Measurements from ENCODE around the gene RTF2. TPM values are rescaled to one million over a fixed set of nuclear protein-coding genes. Genes with fewer than 3 reads are reported as not detected.

Gene RTF2
- total and polyA plus RNA-seq, 4 donors = 63.8 to 103 (median 85.2) TPM

DNA sequence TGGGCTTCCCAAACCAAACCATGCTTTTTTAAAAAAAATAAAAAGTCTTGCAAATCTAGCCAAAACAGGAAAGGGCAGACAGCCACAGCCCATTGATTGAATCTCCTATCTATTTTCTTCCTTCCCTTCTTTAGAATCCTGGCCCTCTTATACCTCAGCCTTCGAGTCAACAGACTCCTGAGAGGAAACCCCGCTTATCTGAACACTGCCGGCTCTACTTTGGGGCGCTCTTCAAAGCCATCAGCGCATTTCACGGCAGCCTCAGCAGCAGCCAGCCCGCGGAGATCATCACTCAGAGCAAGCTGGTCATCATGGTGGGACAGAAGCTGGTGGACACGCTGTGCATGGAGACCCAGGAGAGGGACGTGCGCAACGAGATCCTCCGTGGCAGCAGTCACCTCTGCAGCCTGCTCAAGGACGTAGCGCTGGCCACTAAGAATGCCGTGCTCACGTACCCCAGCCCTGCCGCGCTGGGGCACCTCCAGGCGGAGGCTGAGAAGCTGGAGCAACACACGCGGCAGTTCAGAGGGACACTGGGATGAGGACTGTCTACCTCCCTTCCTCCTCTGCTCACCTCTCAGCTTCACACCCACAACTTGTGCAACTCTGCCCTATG lies 10.1 kb upstream of the RTF2 start:
- Histone ChIP-seq H3K27ac (ENCODE audit: low read depth in 1 of 2, low read length in 1 of 2) (no peak overlapping the region), H3K27me3 (ENCODE audit: control insufficient read depth in 3 of 3, insufficient read depth in 3 of 3, low read length in 2 of 3) (no peaks in the 10 kb centered on the region), H3K9ac (ENCODE audit: insufficient read depth in 1 of 2, low read length in 2 of 2) (no peak overlapping the region), H3K36me3 (ENCODE audit: control insufficient read depth in 4 of 4, insufficient read depth in 4 of 4, low read length in 4 of 4) (peaks cover 0 to 45% (median 6%) of the 10 kb centered on the region in 4 donors), H3K4me3 (no peak overlapping the region), H3K9me3 (ENCODE audit: control insufficient read depth in 4 of 4, insufficient read depth in 3 of 4, low read length in 3 of 4) (no peaks in the 10 kb centered on the region), H3K4me1 (ENCODE audit: control insufficient read depth in 5 of 5, insufficient read depth in 5 of 5, low read length in 5 of 5) (no peaks in the 10 kb centered on the region)
- TF ChIP-seq, protein P1, sequence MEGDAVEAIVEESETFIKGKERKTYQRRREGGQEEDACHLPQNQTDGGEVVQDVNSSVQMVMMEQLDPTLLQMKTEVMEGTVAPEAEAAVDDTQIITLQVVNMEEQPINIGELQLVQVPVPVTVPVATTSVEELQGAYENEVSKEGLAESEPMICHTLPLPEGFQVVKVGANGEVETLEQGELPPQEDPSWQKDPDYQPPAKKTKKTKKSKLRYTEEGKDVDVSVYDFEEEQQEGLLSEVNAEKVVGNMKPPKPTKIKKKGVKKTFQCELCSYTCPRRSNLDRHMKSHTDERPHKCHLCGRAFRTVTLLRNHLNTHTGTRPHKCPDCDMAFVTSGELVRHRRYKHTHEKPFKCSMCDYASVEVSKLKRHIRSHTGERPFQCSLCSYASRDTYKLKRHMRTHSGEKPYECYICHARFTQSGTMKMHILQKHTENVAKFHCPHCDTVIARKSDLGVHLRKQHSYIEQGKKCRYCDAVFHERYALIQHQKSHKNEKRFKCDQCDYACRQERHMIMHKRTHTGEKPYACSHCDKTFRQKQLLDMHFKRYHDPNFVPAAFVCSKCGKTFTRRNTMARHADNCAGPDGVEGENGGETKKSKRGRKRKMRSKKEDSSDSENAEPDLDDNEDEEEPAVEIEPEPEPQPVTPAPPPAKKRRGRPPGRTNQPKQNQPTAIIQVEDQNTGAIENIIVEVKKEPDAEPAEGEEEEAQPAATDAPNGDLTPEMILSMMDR (IDR thresholded peaks at IDR 0.05; ENCODE audit: control extremely low read depth, extremely low read depth) = no peak
- no peak for ATAC-seq (ENCODE audit: insufficient read depth, low FRiP score)
- DNase-seq = no peak
- 74 to 91% methylated on average over 22 of the region's 22 CpGs for WGBS, 2 donors

DNA sequence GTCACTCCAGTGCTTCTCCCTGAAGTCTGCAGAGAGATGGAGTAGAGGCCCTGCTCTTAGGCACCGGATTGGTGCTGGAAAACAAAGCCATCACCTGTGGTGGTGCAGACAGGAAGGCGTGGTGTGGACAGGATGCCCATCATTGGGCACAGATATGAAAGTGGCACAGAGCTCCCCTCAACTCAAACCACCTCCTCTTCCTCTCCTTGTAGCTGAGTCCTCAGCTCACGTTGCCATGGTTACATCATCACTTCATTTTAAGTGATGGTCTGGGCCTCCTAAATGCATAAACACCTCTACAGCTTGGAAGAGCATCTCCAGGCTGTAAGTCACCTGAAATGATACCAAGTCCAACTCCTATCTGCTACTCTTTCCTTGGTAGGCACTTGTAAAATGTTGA lies 8.0 kb upstream of the RTF2 start:
- Histone ChIP-seq H3K9me3 (ENCODE audit: control insufficient read depth in 4 of 4, insufficient read depth in 3 of 4, low read length in 3 of 4) (no peaks in the 10 kb centered on the region), H3K36me3 (ENCODE audit: control insufficient read depth in 4 of 4, insufficient read depth in 4 of 4, low read length in 4 of 4) (peaks cover 0 to 34% (median 6%) of the 10 kb centered on the region in 4 donors), H3K4me3 (no peak overlapping the region), H3K4me1 (ENCODE audit: control insufficient read depth in 5 of 5, insufficient read depth in 5 of 5, low read length in 5 of 5) (no peaks in the 10 kb centered on the region), H3K9ac (ENCODE audit: insufficient read depth in 1 of 2, low read length in 2 of 2) (no peak overlapping the region), H3K27me3 (ENCODE audit: control insufficient read depth in 3 of 3, insufficient read depth in 3 of 3, low read length in 2 of 3) (no peaks in the 10 kb centered on the region), H3K27ac (ENCODE audit: low read depth in 1 of 2, low read length in 1 of 2) (no peak overlapping the region)
- ATAC-seq (ENCODE audit: insufficient read depth, low FRiP score) (no peak), DNase-seq (no peak)
- TF ChIP-seq, protein P1 (IDR thresholded peaks at IDR 0.05; ENCODE audit: control extremely low read depth, extremely low read depth) = no peak
- WGBS, 2 donors = 38 to 55% methylated on average over 3 of the region's 3 CpGs

DNA sequence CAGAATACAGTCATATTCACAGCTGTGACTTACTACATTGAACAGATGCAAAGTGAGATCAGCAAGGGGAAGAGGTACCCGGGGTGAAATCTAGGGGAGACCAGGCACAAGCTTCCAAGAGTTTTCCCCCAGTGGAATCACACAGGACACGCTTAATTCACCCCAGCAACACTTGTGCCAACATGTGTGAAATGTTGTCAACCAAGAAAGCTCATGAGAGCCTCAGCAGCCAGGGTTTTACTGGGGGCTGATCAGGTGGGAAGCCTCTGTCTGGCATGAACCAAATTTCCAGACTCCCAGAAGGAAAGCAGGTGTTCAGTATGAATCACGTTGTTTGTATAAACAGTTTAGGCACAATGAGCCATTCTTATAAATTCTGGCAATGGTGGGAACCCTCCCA lies 6.9 kb upstream of the RTF2 start:
- ATAC-seq (ENCODE audit: insufficient read depth, low FRiP score) (no peak), DNase-seq (no peak)
- Histone ChIP-seq H3K4me3 (no peak overlapping the region), H3K9me3 (ENCODE audit: control insufficient read depth in 4 of 4, insufficient read depth in 3 of 4, low read length in 3 of 4) (no peaks in the 10 kb centered on the region), H3K9ac (ENCODE audit: insufficient read depth in 1 of 2, low read length in 2 of 2) (no peak overlapping the region), H3K4me1 (ENCODE audit: control insufficient read depth in 5 of 5, insufficient read depth in 5 of 5, low read length in 5 of 5) (no peaks in the 10 kb centered on the region), H3K27me3 (ENCODE audit: control insufficient read depth in 3 of 3, insufficient read depth in 3 of 3, low read length in 2 of 3) (no peaks in the 10 kb centered on the region), H3K27ac (ENCODE audit: low read depth in 1 of 2, low read length in 1 of 2) (no peak overlapping the region), H3K36me3 (ENCODE audit: control insufficient read depth in 4 of 4, insufficient read depth in 4 of 4, low read length in 4 of 4) (peaks cover 0 to 33% (median 6%) of the 10 kb centered on the region in 4 donors)
- WGBS, 2 donors = 79 to 88% methylated on average over 3 of the region's 3 CpGs
- TF ChIP-seq, protein P1 (IDR thresholded peaks at IDR 0.05; ENCODE audit: control extremely low read depth, extremely low read depth) = no peak

DNA sequence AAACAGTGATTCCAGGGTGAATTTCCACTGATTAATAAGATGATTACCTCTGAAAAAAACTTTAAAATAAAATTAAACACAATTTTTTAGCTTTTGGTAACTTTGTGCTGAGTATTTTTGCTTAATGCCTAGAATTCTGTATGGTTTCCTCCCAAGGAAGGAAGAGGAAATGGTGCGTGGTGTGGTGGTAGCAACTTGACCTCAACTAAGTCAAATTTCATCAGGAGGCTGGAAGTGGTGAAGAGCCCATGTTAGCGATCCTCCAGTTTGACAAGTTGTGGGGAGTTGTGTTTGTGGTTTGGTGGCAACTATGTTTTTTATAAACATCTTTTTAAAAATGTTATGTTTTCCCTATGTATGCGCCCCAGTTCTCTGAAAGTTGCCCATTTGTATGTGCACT lies 5.0 kb upstream of the RTF2 start:
- Histone ChIP-seq H3K4me3 (no peak overlapping the region), H3K36me3 (ENCODE audit: control insufficient read depth in 4 of 4, insufficient read depth in 4 of 4, low read length in 4 of 4) (peaks cover 0 to 28% (median 5%) of the 10 kb centered on the region in 4 donors), H3K27ac (ENCODE audit: low read depth in 1 of 2, low read length in 1 of 2) (no peak overlapping the region), H3K4me1 (ENCODE audit: control insufficient read depth in 5 of 5, insufficient read depth in 5 of 5, low read length in 5 of 5) (peaks cover 0 to 4% (median 0%) of the 10 kb centered on the region in 5 donors), H3K9ac (ENCODE audit: insufficient read depth in 1 of 2, low read length in 2 of 2) (no peak overlapping the region), H3K9me3 (ENCODE audit: control insufficient read depth in 4 of 4, insufficient read depth in 3 of 4, low read length in 3 of 4) (no peaks in the 10 kb centered on the region), H3K27me3 (ENCODE audit: control insufficient read depth in 3 of 3, insufficient read depth in 3 of 3, low read length in 2 of 3) (no peaks in the 10 kb centered on the region)
- ATAC-seq (ENCODE audit: insufficient read depth, low FRiP score) (no peak), DNase-seq (no peak)
- TF ChIP-seq, protein P1 (IDR thresholded peaks at IDR 0.05; ENCODE audit: control extremely low read depth, extremely low read depth) = no peak
- WGBS, 2 donors = 49 to 53% methylated on average over 3 of the region's 3 CpGs
